Osteocyte (in vitro differentiated cells): ENCODE measurements around the gene PIANP. TPM values are rescaled to one million over a fixed set of nuclear protein-coding genes. Genes with fewer than 3 reads are reported as not detected.
A peak's percentile ranks its signal among the peaks of the same experiment; 100 is the strongest.

Experiments
- DNase-seq: peaks from one replicate; pipeline ENCODE4 v3.0.0; 2021; ENCODE audit warnings: mixed read lengths; ENCODE audit not compliant: unreplicated experiment; ENCODE audit errors: extremely low spot score
- H3K27ac Mint-ChIP-seq: one replicate; pipeline ENCODE4 v1.8.0; 2021; ENCODE audit warnings: mild to moderate bottlenecking, mixed read lengths; ENCODE audit not compliant: unreplicated experiment
- H3K27me3 Mint-ChIP-seq: one replicate; pipeline ENCODE4 v1.8.0; 2021; ENCODE audit warnings: mixed read lengths; ENCODE audit not compliant: unreplicated experiment
- H3K36me3 Mint-ChIP-seq: one replicate; pipeline ENCODE4 v1.8.0; 2021; ENCODE audit warnings: mixed read lengths; ENCODE audit not compliant: unreplicated experiment
- H3K4me1 Mint-ChIP-seq: one replicate; pipeline ENCODE4 v1.8.0; 2021; ENCODE audit warnings: mixed read lengths; ENCODE audit not compliant: unreplicated experiment
- H3K4me3 Mint-ChIP-seq: one replicate; pipeline ENCODE4 v1.8.0; 2021; ENCODE audit warnings: mild to moderate bottlenecking, moderate library complexity, mixed read lengths; ENCODE audit not compliant: unreplicated experiment
- H3K9me3 Mint-ChIP-seq: one replicate; pipeline ENCODE4 v1.8.0; 2021; ENCODE audit warnings: mixed read lengths; ENCODE audit not compliant: unreplicated experiment
- total RNA-seq: library from RNA; stranded (reverse); gene quantifications from 2 replicates; pipeline ENCODE4 v1.2.1, GENCODE V29; 2021
- TF ChIP-seq, protein P1 (sequence below): fragments of 200-600 bp; sonication (generic); IDR thresholded peaks from 2 replicates; pipeline ENCODE4 v1.5.0; 2021; ENCODE audit warnings: antibody characterized with exemption, mild to moderate bottlenecking, moderate library complexity

Gene PIANP
- total RNA-seq, 1 donor from 2014 or later, result 3.9 TPM

DNA sequence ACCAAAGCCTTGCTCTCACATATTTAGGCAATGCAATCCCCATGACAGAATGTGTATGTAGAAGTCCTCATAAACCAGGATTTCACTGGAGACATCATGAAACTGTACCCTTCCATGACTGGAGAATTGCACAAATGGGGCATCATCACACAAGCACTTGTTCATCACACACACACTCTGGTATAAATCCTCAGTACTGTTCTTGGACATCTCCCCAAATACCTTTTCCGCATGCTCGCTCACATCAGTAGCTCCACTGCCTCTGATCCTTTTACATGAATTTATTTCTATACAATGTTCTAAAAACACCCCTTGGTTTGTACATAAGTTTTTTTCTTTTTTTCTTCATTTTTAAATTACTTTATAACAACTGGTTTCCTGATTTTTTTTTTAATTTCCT is 34.4 kb downstream of the PIANP start:
- H3K4me1 Mint-ChIP-seq, result peaks cover 19% of the 10 kb centered on the region

DNA sequence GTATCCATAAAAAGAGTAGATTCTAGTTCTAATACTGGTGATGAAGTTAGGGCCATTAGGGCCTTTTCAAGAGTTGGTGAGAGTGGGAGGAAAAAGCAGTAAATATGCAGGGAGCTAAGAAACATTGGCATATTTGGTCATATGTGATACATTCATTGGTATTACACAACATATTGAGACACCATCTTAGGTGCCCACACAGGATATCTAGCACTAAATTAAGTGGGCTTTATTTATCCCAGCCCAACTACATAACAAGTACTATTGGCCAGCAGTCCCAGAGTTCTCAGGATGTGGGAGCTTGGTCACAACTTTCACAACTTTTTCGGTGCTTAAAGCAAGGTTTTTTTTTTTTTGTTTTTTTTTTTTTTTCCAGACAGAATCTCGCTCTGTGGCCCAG is 35.7 kb downstream of the PIANP start:
- Mint-ChIP-seq H3K36me3 (peaks cover 23% of the 10 kb centered on the region), H3K4me3 (no peak overlapping the region), H3K9me3 (no peaks in the 10 kb centered on the region), H3K27ac (no peak overlapping the region), H3K27me3 (no peaks in the 10 kb centered on the region), H3K4me1 (peaks cover 19% of the 10 kb centered on the region)
- TF ChIP-seq, protein P1, sequence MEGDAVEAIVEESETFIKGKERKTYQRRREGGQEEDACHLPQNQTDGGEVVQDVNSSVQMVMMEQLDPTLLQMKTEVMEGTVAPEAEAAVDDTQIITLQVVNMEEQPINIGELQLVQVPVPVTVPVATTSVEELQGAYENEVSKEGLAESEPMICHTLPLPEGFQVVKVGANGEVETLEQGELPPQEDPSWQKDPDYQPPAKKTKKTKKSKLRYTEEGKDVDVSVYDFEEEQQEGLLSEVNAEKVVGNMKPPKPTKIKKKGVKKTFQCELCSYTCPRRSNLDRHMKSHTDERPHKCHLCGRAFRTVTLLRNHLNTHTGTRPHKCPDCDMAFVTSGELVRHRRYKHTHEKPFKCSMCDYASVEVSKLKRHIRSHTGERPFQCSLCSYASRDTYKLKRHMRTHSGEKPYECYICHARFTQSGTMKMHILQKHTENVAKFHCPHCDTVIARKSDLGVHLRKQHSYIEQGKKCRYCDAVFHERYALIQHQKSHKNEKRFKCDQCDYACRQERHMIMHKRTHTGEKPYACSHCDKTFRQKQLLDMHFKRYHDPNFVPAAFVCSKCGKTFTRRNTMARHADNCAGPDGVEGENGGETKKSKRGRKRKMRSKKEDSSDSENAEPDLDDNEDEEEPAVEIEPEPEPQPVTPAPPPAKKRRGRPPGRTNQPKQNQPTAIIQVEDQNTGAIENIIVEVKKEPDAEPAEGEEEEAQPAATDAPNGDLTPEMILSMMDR, result no peak
- DNase-seq, result no peak

More for the DNA sequence above, 34.4 kb downstream of the PIANP start:
- no peaks in the 10 kb centered on the region for H3K27me3 Mint-ChIP-seq
- H3K4me3 Mint-ChIP-seq, result no peak overlapping the region
- H3K36me3 Mint-ChIP-seq, result peaks cover 34% of the 10 kb centered on the region
- TF ChIP-seq, protein P1, result no peak
- H3K27ac Mint-ChIP-seq, result no peak overlapping the region
- no peak for DNase-seq
- H3K9me3 Mint-ChIP-seq, result no peaks in the 10 kb centered on the region

DNA sequence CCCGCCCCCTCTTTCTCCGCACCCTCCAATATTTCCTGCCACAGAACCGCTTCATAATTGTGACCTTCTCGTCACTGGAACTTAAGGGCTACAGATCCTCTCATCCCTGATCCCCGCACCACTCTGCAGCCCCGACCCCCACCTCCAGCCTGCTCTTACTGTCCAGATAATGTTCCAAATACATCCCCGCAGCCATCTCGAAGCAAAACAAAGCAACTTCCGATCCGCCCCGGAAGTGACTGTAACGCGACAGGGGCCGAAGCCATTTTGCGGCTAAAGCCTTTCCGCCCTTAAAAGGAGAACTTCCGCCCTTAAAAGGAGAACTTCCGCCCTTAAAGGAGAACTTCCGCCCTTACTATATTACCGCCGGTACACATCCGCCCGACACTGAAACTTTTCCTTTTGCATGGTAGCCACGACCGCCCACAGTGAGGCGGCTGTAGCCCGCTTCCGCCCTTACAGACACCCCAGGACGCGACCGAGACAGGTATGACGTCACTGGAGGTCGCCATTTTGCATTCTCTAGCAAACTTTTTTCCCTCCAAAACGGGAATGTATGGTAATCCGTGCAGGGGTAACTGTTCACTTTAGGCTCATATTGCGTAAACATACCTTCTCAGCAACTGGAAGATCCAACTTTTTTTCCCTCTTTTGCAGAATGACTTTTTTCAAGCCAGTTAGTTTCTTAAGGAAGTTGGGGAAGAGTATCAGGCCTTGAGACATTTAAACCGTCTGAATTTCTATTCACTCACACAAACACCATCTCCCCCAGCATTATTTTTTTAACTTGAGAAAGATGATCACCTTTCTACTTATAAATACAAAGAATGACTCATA is 37.5 kb downstream of the PIANP start, which contains the start of gene ING4:
Gene ING4 (minus strand): TSS at position 214 of the 837 bp plus-strand sequence. CDS start 18 bp downstream, at position 196.
- H3K27me3 Mint-ChIP-seq, result no peaks in the 10 kb centered on the region
- no peaks in the 10 kb centered on the region for H3K9me3 Mint-ChIP-seq
- H3K4me1 Mint-ChIP-seq, result peaks cover 19% of the 10 kb centered on the region
- peak within 1 kb of the TSS; percentile 90 for H3K4me3 Mint-ChIP-seq
- TF ChIP-seq, protein P1, result no peak
- H3K27ac Mint-ChIP-seq, result peak within 1 kb of the TSS; percentile 96
- peak; percentile 98 for DNase-seq
- peaks cover 16% of the 10 kb centered on the region for H3K36me3 Mint-ChIP-seq

DNA sequence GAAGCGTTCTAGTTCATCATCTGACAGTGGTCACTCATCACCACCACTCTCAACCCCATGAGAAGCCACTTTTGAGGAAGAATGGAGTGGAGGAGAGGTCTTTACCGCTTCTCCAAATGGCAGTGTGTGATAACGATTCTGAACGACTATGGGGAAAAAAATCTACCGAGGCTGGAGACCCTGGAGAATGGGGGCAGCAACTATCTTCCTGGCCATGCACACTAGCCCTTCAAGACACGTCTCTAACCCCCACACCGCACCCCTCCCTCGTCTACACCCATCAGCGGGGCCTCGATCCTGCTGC is 38.1 kb downstream of the PIANP start:
- TF ChIP-seq, protein P1, result no peak
- no peaks in the 10 kb centered on the region for H3K27me3 Mint-ChIP-seq
- peaks cover 19% of the 10 kb centered on the region for H3K4me1 Mint-ChIP-seq
- H3K27ac Mint-ChIP-seq, result peak overlapping the region; percentile 96
- H3K9me3 Mint-ChIP-seq, result no peaks in the 10 kb centered on the region
- H3K36me3 Mint-ChIP-seq, result peaks cover 10% of the 10 kb centered on the region
- peak overlapping the region; percentile 90 for H3K4me3 Mint-ChIP-seq
- DNase-seq, result no peak

DNA sequence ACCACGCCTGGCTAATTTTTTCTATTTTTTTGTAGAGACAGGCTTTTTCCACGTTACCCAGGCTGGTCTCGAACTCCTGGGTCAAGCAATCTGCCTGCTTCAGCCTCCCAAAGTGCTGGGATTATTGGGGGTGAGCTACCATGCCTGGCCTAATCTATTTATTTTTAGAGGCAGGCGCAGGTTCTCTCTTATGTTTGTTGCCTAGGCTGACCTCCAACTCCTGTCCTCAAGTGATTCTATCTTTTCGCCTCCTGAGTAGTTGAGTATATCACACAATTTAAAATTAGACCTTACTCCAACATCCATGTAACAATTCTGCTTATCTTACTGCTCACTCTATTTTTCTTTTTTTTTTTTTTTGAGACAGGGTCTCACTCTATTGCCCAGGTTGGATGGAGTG is 46.6 kb downstream of the PIANP start:
- no peak for DNase-seq
- Mint-ChIP-seq H3K4me3 (no peak overlapping the region), H3K27ac (no peak overlapping the region), H3K27me3 (no peaks in the 10 kb centered on the region), H3K4me1 (no peaks in the 10 kb centered on the region), H3K36me3 (peaks cover 35% of the 10 kb centered on the region), H3K9me3 (no peaks in the 10 kb centered on the region)
- TF ChIP-seq, protein P1, result no peak
